Esophagus squamous epithelium (tissue), 4 donors: ENCODE data around the gene TCAP.

Source experiments
- CTCF ChIP-seq, 6 experiments: fragments of 450-650 bp in 4 of 6; fragments of 200-600 bp in 2 of 6; sonication (generic) in 2 of 6; IDR thresholded peaks; one replicate each; pipeline ENCODE4 v1.5.1; 2016 to 2019; ENCODE audit warnings: antibody characterized with exemption in 6 of 6, mild to moderate bottlenecking in 4 of 6, moderate library complexity in 4 of 6
- POLR2A ChIP-seq, 4 donors: fragments of 450-650 bp; IDR thresholded peaks; one replicate each; pipeline ENCODE4 v1.6.1; 2017; ENCODE audit warnings: antibody characterized with exemption in 4 of 4, mild to moderate bottlenecking in 4 of 4, moderate library complexity in 3 of 4

- TF ChIP-seq CTCF (IDR thresholded peaks at IDR 0.05) = no peak
- TF ChIP-seq POLR2A (IDR thresholded peaks at IDR 0.05) = no peak
These were observed 17.9 kb upstream of the TCAP start for GRCh38 chr17:39647256-39647655.
